HL-60 (cell line): ENCODE results near the gene RTF2.
A peak's percentile ranks its signal among the peaks of the same experiment; 100 is the strongest.

Experiments used
- DNase-seq, 2 experiments: peaks; one replicate each; pipeline ENCODE4 v3.0.0-alpha.2; 2010 to 2020; ENCODE audit warnings: low read depth in 1 of 2, low spot score in 1 of 2
- H3K27ac ChIP-seq: fragments of 250-450 bp; sonication (Bioruptor Pico); replicated peaks from 2 replicates; pipeline ENCODE4 v1.5.1; 2020; ENCODE audit warnings: mild to moderate bottlenecking, moderate library complexity
- H3K27me3 ChIP-seq: fragments of 250-450 bp; sonication (Bioruptor Pico); 2 replicates; pipeline ENCODE4 v1.5.1; 2021; ENCODE audit warnings: mild to moderate bottlenecking, moderate library complexity; ENCODE audit not compliant: insufficient read depth, poor library complexity, severe bottlenecking
- H3K4me3 ChIP-seq: replicated peaks from 2 replicates; pipeline ENCODE4 v1.5.1; 2011; ENCODE audit warnings: mild to moderate bottlenecking, control low read depth, low read length; ENCODE audit not compliant: insufficient read depth
- GABPA ChIP-seq: IDR thresholded peaks from 2 replicates; pipeline ENCODE4 v1.6.1; 2012; ENCODE audit warnings: low read depth
- POLR2AphosphoS5 ChIP-seq: IDR thresholded peaks from 2 replicates; pipeline ENCODE4 v1.6.1; 2012; ENCODE audit warnings: low read depth
- SPI1 ChIP-seq: IDR thresholded peaks from 2 replicates; pipeline ENCODE4 v1.6.1; 2012; ENCODE audit warnings: low read depth, mild to moderate bottlenecking, borderline replicate concordance
- long read RNA-seq: library from polyadenylated mRNA; unstranded; transcript quantifications from one replicate; pipeline ENCODE4 v2.0.0, GENCODE V29; 2020
- TF ChIP-seq, protein P1 (sequence below): IDR thresholded peaks from 2 replicates; pipeline ENCODE4 v1.6.1; 2012; ENCODE audit warnings: low read depth; ENCODE audit not compliant: insufficient replicate concordance
- TF ChIP-seq, protein P2 (sequence below): IDR thresholded peaks from one replicate; pipeline ENCODE4 v1.5.1; 2011; ENCODE audit warnings: low read length, control low read depth, inconsistent platforms; ENCODE audit not compliant: insufficient read depth

Gene RTF2, protein sequence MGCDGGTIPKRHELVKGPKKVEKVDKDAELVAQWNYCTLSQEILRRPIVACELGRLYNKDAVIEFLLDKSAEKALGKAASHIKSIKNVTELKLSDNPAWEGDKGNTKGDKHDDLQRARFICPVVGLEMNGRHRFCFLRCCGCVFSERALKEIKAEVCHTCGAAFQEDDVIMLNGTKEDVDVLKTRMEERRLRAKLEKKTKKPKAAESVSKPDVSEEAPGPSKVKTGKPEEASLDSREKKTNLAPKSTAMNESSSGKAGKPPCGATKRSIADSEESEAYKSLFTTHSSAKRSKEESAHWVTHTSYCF
- long read RNA-seq, transcript RTF2-203 (8 exons, 1,572 nt) = minor isoform, 18 of 1,000 reads
- long read RNA-seq, transcript RTF2-202 (9 exons, 2,212 nt) = major isoform, 930 of 1,000 reads
- long read RNA-seq, partial matches to known transcripts = 17 of 1,000 reads
- long read RNA-seq, other reads (novel, unspliced or antisense) = 33 of 1,000 reads

DNA sequence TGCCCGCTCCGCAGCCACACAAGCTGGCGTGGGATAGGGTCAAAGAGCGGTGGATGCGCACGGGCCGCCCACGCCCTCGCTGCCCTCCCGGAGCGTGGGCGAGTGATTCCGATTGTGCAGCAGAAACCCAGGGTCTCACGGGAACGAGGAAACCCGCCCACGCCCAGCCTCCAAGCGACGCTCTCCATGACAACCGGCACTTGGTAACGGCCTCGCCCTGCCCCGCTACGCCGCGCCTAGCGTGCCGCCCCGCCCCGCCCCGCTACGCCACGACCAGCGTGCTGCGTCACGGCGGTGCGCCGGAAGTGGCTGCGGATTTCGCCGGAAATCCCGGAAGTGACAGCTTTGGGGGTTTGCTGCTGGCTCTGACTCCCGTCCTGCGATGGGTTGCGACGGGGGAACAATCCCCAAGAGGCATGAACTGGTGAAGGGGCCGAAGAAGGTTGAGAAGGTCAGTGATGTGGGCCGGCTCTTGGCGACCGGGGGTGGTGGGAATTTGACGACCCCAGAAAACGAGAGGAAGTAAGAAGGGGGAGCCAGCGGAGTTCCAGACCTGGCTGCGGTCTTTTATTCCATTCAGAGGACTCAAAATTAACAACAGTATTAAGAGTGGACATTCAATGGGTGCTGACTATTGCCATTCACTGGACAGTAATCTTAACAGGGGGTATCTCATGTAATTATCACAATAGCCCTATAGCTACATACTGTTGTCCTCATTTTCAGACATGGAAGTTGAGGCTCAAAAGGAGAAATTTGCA, at the start of gene RTF2:
RTF2 (plus strand) TSS at position 312 of the 761 bp plus-strand sequence; CDS start at position 383, 71 bp downstream.
- peak; percentile 81 to 91 for DNase-seq
- Histone ChIP-seq H3K27ac (peak within 1 kb of the TSS; percentile 70), H3K4me3 (peak within 1 kb of the TSS; percentile 97), H3K27me3 (no peaks in the 10 kb centered on the region)
- TF ChIP-seq SPI1 (no peak; the same call in 1 of the 2 replicates), GABPA (peak; percentile 93), POLR2AphosphoS5 (peak; percentile 74; the same call in 1 of the 2 replicates)
- TF ChIP-seq, protein P1, sequence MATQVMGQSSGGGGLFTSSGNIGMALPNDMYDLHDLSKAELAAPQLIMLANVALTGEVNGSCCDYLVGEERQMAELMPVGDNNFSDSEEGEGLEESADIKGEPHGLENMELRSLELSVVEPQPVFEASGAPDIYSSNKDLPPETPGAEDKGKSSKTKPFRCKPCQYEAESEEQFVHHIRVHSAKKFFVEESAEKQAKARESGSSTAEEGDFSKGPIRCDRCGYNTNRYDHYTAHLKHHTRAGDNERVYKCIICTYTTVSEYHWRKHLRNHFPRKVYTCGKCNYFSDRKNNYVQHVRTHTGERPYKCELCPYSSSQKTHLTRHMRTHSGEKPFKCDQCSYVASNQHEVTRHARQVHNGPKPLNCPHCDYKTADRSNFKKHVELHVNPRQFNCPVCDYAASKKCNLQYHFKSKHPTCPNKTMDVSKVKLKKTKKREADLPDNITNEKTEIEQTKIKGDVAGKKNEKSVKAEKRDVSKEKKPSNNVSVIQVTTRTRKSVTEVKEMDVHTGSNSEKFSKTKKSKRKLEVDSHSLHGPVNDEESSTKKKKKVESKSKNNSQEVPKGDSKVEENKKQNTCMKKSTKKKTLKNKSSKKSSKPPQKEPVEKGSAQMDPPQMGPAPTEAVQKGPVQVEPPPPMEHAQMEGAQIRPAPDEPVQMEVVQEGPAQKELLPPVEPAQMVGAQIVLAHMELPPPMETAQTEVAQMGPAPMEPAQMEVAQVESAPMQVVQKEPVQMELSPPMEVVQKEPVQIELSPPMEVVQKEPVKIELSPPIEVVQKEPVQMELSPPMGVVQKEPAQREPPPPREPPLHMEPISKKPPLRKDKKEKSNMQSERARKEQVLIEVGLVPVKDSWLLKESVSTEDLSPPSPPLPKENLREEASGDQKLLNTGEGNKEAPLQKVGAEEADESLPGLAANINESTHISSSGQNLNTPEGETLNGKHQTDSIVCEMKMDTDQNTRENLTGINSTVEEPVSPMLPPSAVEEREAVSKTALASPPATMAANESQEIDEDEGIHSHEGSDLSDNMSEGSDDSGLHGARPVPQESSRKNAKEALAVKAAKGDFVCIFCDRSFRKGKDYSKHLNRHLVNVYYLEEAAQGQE = no peak
- TF ChIP-seq, protein P2, sequence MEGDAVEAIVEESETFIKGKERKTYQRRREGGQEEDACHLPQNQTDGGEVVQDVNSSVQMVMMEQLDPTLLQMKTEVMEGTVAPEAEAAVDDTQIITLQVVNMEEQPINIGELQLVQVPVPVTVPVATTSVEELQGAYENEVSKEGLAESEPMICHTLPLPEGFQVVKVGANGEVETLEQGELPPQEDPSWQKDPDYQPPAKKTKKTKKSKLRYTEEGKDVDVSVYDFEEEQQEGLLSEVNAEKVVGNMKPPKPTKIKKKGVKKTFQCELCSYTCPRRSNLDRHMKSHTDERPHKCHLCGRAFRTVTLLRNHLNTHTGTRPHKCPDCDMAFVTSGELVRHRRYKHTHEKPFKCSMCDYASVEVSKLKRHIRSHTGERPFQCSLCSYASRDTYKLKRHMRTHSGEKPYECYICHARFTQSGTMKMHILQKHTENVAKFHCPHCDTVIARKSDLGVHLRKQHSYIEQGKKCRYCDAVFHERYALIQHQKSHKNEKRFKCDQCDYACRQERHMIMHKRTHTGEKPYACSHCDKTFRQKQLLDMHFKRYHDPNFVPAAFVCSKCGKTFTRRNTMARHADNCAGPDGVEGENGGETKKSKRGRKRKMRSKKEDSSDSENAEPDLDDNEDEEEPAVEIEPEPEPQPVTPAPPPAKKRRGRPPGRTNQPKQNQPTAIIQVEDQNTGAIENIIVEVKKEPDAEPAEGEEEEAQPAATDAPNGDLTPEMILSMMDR = no peak

DNA sequence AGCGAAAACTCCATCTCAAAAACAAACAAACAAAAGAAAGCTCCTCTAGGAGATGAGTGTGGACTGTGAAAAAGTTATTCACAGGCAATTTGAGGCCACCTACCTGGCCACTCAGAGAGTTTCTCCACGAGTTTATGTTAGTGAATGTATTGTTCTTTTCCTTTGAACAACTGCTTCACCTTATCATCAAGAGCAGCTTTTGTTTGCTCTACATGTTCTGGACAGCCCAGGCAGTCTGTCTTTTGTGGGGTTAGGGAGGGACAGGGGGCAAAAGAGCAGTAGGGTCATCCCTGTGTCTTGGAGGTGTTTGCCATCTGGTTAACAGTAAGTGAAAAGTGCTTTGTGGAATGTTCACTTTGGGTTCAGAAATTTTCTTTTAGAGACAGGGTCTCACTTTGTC, 48.4 kb upstream of the RTF2 start:
- TF ChIP-seq, protein P2 = no peak
- TF ChIP-seq SPI1 = no peak
- no peak for TF ChIP-seq POLR2AphosphoS5
- TF ChIP-seq, protein P1 = no peak
- TF ChIP-seq GABPA = no peak
- Histone ChIP-seq H3K27me3 (no peaks in the 10 kb centered on the region), H3K27ac (peak overlapping the region; percentile 51), H3K4me3 (no peak overlapping the region)
- no peak for DNase-seq

DNA sequence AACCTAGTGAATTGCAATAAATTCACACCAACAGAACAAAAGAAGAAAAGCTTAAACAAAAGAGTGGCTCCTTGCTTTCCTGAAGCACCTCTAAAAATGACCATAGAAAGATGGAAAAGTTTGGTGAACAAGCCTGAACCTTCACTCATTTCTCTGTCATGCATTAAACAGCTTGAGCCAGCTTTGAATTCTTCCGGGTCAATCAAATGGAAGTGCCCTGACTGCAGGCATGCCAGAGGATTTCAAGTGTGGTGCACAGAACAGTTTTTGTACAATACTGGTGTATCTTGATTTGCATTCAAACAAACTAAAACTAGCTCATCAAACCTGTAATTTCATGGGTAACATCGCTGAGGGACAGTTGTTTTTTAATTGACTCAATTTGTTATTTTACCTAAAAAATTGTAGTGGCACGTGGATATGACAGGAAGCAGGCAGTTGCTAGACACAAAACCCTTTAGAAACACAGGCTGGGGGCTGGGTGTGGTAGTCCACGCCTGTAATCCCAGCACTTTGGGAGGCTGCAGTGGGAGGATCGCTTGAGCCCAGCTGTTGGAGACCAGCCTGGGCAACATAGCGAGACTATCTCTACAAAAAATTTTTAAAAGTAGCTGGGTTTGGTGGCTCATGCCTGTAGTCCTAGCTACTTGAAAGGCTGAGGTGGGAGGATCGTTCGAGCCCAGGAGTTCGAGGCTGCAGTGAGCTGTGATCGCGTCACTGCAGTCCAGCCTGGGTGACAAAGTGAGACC, 47.3 kb upstream of the RTF2 start:
- H3K27ac ChIP-seq = peak overlapping the region; percentile 47
- no peaks in the 10 kb centered on the region for H3K27me3 ChIP-seq
- TF ChIP-seq, protein P1 = no peak
- TF ChIP-seq POLR2AphosphoS5 = no peak
- no peak for TF ChIP-seq SPI1
- no peak for TF ChIP-seq GABPA
- TF ChIP-seq, protein P2 = no peak
- H3K4me3 ChIP-seq = no peak overlapping the region
- no peak for DNase-seq
